Lower leg skin (tissue), 4 donors: ENCODE results near the gene SLC39A13. TPM values are rescaled to one million over a fixed set of nuclear protein-coding genes. Genes with fewer than 3 reads are reported as not detected.

Experiments
- DNase-seq, 2 donors: peaks; one replicate each; pipeline ENCODE4 v3.0.0-alpha.2; 2019; ENCODE audit warnings: low spot score in 2 of 2
- H3K4me3 ChIP-seq: fragments of 200-600 bp; sonication (generic); 2 replicates; pipeline ENCODE4 v1.5.1; 2017; ENCODE audit warnings: mild to moderate bottlenecking, low read depth; ENCODE audit not compliant: poor library complexity, severe bottlenecking
- POLR2A ChIP-seq, 2 donors: fragments of 450-650 bp; IDR thresholded peaks; one replicate each; pipeline ENCODE4 v1.6.1; 2016 to 2017; ENCODE audit warnings: antibody characterized with exemption in 2 of 2, mild to moderate bottlenecking in 1 of 2, moderate library complexity in 1 of 2
- WGBS, 2 donors: methylation state at CpG; one replicate each; pipeline ENCODE4 v1.1.5; 2018; 5-methylcytosine and 5-hydroxymethylcytosine counted together
- intact Hi-C: fragments of 100-400 bp; cut with DNase I; formaldehyde crosslinking; loops from one replicate; pipeline ENCODE4 v1.15.0; 2023; ENCODE audit warnings: low total_unique reads
- total RNA-seq, 4 donors: library from RNA; depleted of rRNA; stranded (reverse); fragments of >200 nt; gene quantifications; one replicate each; pipeline ENCODE4 v1.1.0, GENCODE V29; 2016
- TF ChIP-seq, protein P1 (sequence below), 3 donors: fragments of 450-650 bp; IDR thresholded peaks; one replicate each; pipeline ENCODE4 v1.5.1; 2016; ENCODE audit warnings: antibody characterized with exemption in 3 of 3, mild to moderate bottlenecking in 3 of 3, moderate library complexity in 2 of 3

SLC39A13 gene
- total RNA-seq, 4 donors from 2014 or later: 22.9 to 59.2 (median 46.4) TPM

DNA sequence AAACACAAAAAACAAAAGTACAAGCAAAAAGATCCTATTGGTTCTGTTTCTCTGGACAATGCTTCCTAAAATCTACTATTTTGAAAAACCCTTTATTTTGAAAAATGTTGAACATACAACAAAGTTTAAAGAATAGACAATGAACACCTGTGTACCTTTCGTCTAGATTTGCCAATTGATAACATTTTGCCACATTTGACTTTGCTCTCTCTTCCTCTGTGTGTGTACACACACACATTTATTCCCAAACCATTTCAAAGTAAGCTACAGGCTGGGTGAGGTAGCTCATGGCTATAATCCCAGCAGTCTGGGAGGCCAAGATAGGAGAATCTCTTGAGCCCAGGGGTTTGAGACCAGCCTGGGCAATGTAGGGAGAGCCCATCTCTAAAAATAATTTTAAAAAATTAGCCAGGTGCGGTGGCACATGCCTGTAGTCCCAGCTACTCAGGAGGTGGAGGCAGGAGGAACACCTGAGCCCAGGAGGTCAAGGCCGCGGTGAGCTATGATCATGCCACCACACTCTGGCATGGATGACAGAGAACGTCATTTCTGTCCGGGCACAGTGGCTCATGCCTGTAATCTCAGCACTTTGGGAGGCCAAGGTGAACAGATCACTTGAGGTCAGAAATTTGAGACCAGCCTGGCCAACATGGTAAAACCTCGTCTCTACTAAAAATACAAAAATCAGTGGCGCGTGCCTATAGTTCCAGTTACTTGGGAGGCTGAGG is 23.1 kb downstream of the SLC39A13 start:
- WGBS, 2 donors: 88 to 95% methylated on average over 9 of the region's 9 CpGs

DNA sequence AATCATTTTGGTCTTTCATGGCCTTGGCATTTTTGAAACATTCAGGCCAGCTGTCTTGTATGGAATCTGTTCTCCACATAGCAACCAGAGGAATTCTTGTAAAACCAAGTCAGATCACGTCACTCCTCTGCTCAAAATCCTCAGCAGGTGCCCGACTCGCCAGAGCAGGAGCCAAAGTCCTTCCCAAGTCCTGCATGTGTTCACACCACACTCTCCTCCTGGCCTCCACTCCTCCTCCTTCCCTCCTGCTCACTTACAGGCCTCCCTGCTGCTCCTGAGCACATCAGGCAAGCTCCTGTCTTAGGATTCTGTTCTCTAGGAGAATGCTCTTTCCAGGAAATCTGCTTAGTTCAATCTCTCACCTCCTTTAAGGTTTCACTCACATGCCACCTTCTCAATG is 24.8 kb downstream of the SLC39A13 start:
- intact Hi-C loops: no loop called here
- no peak for TF ChIP-seq POLR2A (IDR thresholded peaks at IDR 0.05)
- TF ChIP-seq, protein P1, sequence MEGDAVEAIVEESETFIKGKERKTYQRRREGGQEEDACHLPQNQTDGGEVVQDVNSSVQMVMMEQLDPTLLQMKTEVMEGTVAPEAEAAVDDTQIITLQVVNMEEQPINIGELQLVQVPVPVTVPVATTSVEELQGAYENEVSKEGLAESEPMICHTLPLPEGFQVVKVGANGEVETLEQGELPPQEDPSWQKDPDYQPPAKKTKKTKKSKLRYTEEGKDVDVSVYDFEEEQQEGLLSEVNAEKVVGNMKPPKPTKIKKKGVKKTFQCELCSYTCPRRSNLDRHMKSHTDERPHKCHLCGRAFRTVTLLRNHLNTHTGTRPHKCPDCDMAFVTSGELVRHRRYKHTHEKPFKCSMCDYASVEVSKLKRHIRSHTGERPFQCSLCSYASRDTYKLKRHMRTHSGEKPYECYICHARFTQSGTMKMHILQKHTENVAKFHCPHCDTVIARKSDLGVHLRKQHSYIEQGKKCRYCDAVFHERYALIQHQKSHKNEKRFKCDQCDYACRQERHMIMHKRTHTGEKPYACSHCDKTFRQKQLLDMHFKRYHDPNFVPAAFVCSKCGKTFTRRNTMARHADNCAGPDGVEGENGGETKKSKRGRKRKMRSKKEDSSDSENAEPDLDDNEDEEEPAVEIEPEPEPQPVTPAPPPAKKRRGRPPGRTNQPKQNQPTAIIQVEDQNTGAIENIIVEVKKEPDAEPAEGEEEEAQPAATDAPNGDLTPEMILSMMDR (IDR thresholded peaks at IDR 0.05): no peak
- 67 to 71% methylated on average over 3 of the region's 3 CpGs for WGBS, 2 donors
- DNase-seq: no peak
- no peak overlapping the region for H3K4me3 ChIP-seq

More for the DNA sequence above, 23.1 kb downstream of the SLC39A13 start:
- no peak overlapping the region for H3K4me3 ChIP-seq
- TF ChIP-seq, protein P1 (IDR thresholded peaks at IDR 0.05): no peak
- no peak for TF ChIP-seq POLR2A (IDR thresholded peaks at IDR 0.05)
- DNase-seq: no peak
- intact Hi-C loops: no loop called here

DNA sequence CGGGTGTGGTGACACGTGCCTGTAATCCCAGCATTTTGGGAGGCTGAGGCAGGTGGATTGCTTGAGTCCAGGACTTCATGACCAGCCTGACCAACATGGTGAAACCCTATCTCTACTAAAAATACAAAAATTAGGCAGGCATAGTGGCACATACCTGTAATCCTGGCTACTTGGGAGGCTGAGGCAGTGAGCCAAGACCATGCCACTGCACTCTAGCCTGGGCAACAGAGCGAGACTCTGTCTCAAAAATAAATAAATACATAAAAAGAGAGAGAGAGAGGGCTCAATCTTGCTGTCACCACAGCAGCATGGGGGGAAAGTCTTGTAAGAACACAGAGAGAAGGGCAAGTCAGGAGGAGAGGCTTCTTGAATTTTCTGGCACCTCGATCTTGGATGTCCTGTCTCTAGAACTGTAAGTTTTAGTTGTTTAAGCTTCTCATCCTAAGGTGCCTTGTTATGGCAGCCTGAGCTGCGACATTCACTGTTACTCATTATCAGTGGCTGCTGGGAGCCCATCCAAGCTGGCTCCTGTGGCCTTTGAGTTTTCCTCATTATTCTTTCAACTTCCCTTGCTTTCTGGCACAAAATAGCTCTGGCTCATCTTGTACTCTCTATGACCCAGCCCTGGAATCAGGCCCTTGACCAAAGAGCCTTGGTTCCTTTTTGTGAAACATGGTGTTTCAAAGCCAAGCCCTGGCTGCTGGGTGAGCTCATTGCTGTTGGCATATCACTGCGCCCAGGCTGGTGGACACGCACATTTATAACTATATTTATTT is 25.8 kb downstream of the SLC39A13 start:
- no peak for DNase-seq
- TF ChIP-seq, protein P1 (IDR thresholded peaks at IDR 0.05): no peak
- no peak for TF ChIP-seq POLR2A (IDR thresholded peaks at IDR 0.05)
- no peak overlapping the region for H3K4me3 ChIP-seq
- intact Hi-C loops: no loop called here
- WGBS, 2 donors: 63 to 64% methylated on average over 7 of the region's 7 CpGs

DNA sequence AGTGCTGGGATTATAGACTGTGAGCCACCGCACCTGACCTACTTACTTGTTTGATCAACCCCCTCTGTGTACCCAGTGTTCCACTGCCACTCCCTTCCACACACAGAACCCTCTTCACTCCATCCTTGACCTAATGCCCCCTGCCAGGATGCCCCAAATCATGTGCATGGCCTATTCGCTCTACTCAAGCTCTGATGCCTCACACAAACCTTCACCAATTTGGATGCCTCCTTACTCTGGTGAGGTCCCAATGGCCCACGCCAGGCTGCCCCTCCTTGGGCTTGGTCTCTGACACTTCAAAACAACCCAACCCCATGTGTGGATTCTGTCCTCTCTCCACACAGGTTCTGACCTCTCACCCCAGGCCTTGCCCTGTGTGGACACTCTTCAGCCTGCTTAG is 27.3 kb downstream of the SLC39A13 start:
- intact Hi-C loops: no loop called here
- 93 to 98% methylated on average over 3 of the region's 3 CpGs for WGBS, 2 donors
- no peak overlapping the region for H3K4me3 ChIP-seq
- TF ChIP-seq POLR2A (IDR thresholded peaks at IDR 0.05): no peak
- TF ChIP-seq, protein P1 (IDR thresholded peaks at IDR 0.05): no peak
- DNase-seq: no peak

DNA sequence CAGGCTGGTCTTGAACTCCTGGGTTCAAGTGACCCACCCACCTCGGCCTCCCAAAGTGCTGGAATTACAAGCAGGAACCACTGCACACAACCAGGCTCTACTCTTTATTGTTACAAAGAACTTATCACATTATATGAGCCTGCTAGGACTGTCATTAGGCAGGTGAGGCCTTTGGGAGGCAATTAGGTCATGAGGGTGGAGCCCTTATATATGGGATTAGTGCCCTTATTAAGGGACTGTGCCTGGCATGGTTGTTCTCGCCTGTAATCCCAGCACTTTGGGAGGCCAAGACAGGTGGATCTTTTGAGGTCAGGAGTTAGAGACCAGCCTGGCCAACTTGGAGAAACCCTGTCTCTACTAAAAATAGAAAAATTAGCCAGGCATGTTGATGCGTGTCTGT is 28.3 kb downstream of the SLC39A13 start:
- no peak for DNase-seq

More for the DNA sequence above, 28.3 kb downstream of the SLC39A13 start:
- 95 to 98% methylated on average over 3 of the region's 3 CpGs for WGBS, 2 donors
- TF ChIP-seq POLR2A (IDR thresholded peaks at IDR 0.05): no peak
- TF ChIP-seq, protein P1 (IDR thresholded peaks at IDR 0.05): no peak
- intact Hi-C loops: no loop called here
- no peak overlapping the region for H3K4me3 ChIP-seq
